ENCODE measurements around the gene ADK.

Gene ADK

DNA sequence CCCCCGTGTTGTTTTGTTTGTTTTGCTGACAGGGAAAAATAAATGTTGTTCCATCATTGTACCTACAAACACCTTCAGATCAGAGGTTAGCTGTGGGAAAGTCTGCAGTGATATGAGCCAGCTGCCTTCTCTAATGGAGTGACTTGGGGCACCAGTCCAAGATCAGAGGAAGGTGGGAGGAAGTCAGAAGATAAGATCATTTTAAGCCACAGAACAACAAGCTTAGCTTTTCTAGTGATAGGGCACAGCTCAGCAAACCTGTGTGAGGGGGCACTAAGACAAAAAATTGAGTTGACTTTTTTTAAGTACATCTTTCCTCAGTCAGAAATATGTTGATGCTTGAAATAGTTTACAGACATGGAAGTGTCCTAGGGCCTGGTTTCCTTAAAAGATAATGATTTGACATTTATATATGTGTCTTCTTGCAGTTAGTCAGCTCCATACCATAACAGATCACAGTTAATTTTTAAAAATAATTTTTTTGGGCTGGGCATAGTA, 435.1 kb downstream of the ADK start:
- H3K9ac ChIP-seq (ENCODE audit: low read depth, low read length): no peak overlapping the region
- no peaks in the 10 kb centered on the region for H3K4me1 ChIP-seq (ENCODE audit: control insufficient read depth, insufficient read depth, low read length)

DNA sequence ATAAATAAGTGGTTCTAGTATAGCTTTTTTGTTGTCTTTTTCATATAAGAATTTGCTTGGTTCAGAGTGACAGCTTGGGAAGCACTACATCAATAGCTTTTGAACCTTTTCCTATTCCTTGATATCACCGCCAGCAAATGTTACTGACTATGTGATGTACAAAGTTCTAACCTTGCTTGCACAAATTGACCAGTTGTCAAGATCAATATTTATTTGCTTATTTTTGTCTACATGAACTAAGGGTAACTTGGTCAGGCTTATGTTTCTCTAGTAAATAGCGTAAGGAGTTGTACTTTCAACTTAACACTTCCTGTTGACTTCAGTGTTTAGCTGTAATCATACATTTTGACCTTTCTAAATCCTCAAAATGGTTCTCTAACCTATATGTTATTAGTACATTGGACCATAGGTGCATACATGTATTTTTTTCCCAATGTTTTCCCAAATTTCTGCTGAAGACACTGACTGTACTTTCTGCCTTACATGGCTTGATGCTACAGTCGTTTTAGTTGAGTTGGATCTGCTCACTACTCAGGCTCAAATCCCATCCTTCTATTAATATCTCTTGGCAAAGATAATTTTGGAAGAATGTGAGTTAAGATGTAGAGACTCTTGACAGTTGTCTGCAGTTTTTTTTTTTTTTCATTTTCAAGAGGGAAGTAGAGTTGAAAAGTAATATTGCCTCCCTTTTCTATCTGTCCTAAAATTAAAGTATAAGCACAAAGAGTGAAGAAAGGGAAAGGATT, 436.3 kb downstream of the ADK start:
- no peak overlapping the region for H3K4me3 ChIP-seq (ENCODE audit: low read depth, low read length)
- no peak overlapping the region for H3K9ac ChIP-seq (ENCODE audit: low read depth, low read length)
- H3K9me3 ChIP-seq (ENCODE audit: control insufficient read depth, insufficient read depth, low read length): no peaks in the 10 kb centered on the region
- no peaks in the 10 kb centered on the region for H3K27me3 ChIP-seq (ENCODE audit: control insufficient read depth, insufficient read depth, low read length)
- H3K4me1 ChIP-seq (ENCODE audit: control insufficient read depth, insufficient read depth, low read length): no peaks in the 10 kb centered on the region
- no peaks in the 10 kb centered on the region for H3K36me3 ChIP-seq (ENCODE audit: control insufficient read depth, insufficient read depth, low read length)

More for the DNA sequence above, 435.1 kb downstream of the ADK start:
- H3K36me3 ChIP-seq (ENCODE audit: control insufficient read depth, insufficient read depth, low read length): no peaks in the 10 kb centered on the region
- no peak overlapping the region for H3K4me3 ChIP-seq (ENCODE audit: low read depth, low read length)
- no peaks in the 10 kb centered on the region for H3K27me3 ChIP-seq (ENCODE audit: control insufficient read depth, insufficient read depth, low read length)
- no peaks in the 10 kb centered on the region for H3K9me3 ChIP-seq (ENCODE audit: control insufficient read depth, insufficient read depth, low read length)

DNA sequence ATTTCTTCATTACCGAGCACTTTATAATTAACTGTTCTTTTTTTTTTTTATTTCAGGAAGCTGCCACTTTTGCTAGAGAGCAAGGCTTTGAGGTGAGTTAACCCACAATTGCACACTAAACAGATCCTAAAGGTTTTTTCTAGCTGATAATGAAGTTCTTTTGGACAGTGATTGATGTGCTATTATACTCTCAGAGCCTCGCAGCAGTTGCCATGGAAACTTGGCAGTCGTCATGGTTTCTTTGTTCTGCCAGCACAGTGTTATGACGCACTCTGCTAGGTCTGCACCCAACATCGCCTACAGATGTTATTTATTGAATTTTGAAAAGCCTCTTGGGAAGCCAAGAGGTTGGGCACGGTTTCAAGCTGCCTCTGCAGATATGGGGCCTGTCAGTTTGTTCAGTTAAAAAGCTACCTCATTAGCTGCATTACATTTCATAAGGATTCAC, 438.2 kb downstream of the ADK start:
- Histone ChIP-seq H3K36me3 (ENCODE audit: control insufficient read depth, insufficient read depth, low read length) (no peaks in the 10 kb centered on the region), H3K9ac (ENCODE audit: low read depth, low read length) (no peak overlapping the region), H3K27me3 (ENCODE audit: control insufficient read depth, insufficient read depth, low read length) (no peaks in the 10 kb centered on the region), H3K4me1 (ENCODE audit: control insufficient read depth, insufficient read depth, low read length) (no peaks in the 10 kb centered on the region), H3K4me3 (ENCODE audit: low read depth, low read length) (no peak overlapping the region), H3K9me3 (ENCODE audit: control insufficient read depth, insufficient read depth, low read length) (no peaks in the 10 kb centered on the region)

DNA sequence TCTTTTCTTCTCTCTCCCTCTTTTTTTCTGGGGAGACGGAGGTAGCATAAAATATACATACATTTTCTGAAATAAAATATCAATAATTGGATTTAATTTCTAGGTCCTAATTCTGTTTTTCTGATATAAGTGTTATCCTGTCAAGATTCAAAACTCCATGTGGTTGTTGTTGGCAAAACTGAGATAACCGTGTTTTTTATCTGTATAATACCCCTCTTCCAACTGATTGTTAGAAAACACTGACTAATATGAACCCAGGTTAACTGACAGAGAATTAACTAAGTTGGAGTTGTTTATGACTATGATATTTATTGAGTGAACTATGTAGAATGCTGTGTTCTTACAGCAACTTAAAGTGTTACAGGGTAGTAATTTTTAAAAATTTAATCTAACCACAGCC, 438.8 kb downstream of the ADK start:
- Histone ChIP-seq H3K36me3 (ENCODE audit: control insufficient read depth, insufficient read depth, low read length) (no peaks in the 10 kb centered on the region), H3K4me3 (ENCODE audit: low read depth, low read length) (no peak overlapping the region), H3K9ac (ENCODE audit: low read depth, low read length) (no peak overlapping the region), H3K9me3 (ENCODE audit: control insufficient read depth, insufficient read depth, low read length) (no peaks in the 10 kb centered on the region), H3K27me3 (ENCODE audit: control insufficient read depth, insufficient read depth, low read length) (no peaks in the 10 kb centered on the region), H3K4me1 (ENCODE audit: control insufficient read depth, insufficient read depth, low read length) (no peaks in the 10 kb centered on the region)

DNA sequence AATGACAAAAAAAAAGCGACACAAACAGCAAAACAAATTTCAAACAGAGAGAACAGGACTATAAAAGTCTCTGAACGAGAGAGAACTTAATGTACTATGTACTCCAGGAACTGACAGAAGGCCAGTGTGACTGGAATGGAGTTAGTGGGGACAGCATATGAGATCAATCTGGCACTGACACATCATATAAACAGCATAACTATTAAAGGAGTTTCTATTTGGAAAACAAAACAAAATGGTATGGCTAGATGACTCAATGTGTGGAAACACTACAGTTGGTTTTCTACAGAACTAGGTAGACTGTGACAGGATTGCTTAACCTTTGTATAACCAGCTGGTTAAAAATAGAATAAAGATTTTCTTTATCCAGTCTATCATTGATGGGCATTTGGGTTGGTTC, 442.4 kb downstream of the ADK start:
- no peak overlapping the region for H3K9ac ChIP-seq (ENCODE audit: low read depth, low read length)
- no peaks in the 10 kb centered on the region for H3K9me3 ChIP-seq (ENCODE audit: control insufficient read depth, insufficient read depth, low read length)
- no peaks in the 10 kb centered on the region for H3K4me1 ChIP-seq (ENCODE audit: control insufficient read depth, insufficient read depth, low read length)
- H3K4me3 ChIP-seq (ENCODE audit: low read depth, low read length): no peak overlapping the region
- H3K27me3 ChIP-seq (ENCODE audit: control insufficient read depth, insufficient read depth, low read length): no peaks in the 10 kb centered on the region
- no peaks in the 10 kb centered on the region for H3K36me3 ChIP-seq (ENCODE audit: control insufficient read depth, insufficient read depth, low read length)

DNA sequence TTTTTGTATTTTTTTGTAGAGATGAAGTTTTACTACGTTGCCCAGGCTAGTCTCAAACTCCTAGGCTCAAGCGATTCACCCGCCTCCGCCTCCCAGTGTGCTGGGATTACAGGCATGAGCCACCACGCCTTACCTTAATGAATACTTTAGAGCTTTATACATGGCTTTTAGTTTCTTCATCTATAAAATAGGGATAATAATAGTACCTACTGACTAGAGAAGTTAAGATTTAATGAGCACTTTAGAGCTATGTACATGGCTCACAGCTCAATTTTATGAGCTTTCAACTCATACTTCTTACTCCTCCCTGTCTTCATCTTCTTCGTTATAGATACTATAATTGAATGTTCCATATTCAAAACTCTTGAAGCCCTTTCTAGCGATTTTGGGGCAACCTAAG, 445.7 kb downstream of the ADK start:
- H3K9me3 ChIP-seq (ENCODE audit: control insufficient read depth, insufficient read depth, low read length): no peaks in the 10 kb centered on the region
- no peaks in the 10 kb centered on the region for H3K36me3 ChIP-seq (ENCODE audit: control insufficient read depth, insufficient read depth, low read length)
- H3K4me1 ChIP-seq (ENCODE audit: control insufficient read depth, insufficient read depth, low read length): no peaks in the 10 kb centered on the region
- no peaks in the 10 kb centered on the region for H3K27me3 ChIP-seq (ENCODE audit: control insufficient read depth, insufficient read depth, low read length)
- no peak overlapping the region for H3K9ac ChIP-seq (ENCODE audit: low read depth, low read length)
- no peak overlapping the region for H3K4me3 ChIP-seq (ENCODE audit: low read depth, low read length)

DNA sequence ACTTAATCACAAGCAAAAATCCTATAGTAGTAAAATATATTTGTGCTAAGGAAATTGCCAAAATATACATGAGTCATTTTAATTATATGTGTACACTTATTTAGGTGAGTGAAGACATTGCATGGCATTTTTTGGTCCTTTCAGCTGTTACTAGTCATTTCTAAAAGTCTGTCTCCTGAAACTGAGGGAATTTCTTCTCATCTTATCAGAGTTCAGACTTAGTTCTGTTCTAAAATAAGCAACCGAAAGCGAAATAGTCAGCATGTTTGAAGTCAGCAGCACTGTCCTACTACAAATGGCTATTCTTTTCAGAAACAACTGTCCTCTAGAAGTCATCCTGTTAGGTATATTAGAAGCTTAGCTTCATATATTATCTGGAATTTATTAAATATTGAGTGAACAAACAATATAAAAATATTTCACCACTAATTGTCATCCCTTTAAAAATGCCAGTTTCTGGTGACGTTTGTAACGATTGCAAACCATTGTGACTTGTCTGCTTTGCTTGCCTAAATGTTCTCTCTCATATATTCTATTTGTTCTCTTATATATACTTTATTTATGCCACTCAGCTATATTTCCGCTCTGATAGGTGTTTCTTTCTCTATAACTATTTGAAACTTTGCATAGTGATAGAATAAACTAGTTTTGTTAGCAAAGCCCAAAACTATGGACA, 448.0 kb downstream of the ADK start:
- H3K36me3 ChIP-seq (ENCODE audit: control insufficient read depth, insufficient read depth, low read length): no peaks in the 10 kb centered on the region
- H3K27me3 ChIP-seq (ENCODE audit: control insufficient read depth, insufficient read depth, low read length): no peaks in the 10 kb centered on the region
- no peak overlapping the region for H3K4me3 ChIP-seq (ENCODE audit: low read depth, low read length)
- H3K9me3 ChIP-seq (ENCODE audit: control insufficient read depth, insufficient read depth, low read length): no peaks in the 10 kb centered on the region
- no peak overlapping the region for H3K9ac ChIP-seq (ENCODE audit: low read depth, low read length)
- H3K4me1 ChIP-seq (ENCODE audit: control insufficient read depth, insufficient read depth, low read length): no peaks in the 10 kb centered on the region

DNA sequence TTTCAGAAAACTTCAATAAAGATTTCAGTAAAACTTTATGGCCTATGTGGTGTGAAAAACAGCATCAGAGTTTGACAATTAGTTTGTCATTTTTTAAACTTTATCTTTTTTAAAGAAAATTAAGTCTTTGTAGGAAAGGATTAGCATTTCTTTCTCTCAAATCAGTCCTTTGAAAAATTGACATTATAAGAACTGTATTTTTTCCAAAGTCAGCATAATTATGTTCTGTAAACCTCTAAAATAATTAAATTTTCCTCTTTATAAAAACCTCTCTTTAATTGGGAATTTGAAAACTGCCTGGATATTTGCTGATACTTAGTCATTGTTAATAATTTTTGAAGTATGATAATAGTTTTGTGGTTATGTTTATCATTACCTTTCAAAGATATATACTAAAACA, 448.7 kb downstream of the ADK start:
- no peak overlapping the region for H3K9ac ChIP-seq (ENCODE audit: low read depth, low read length)
- H3K4me3 ChIP-seq (ENCODE audit: low read depth, low read length): no peak overlapping the region
- no peaks in the 10 kb centered on the region for H3K4me1 ChIP-seq (ENCODE audit: control insufficient read depth, insufficient read depth, low read length)
- H3K36me3 ChIP-seq (ENCODE audit: control insufficient read depth, insufficient read depth, low read length): no peaks in the 10 kb centered on the region
- no peaks in the 10 kb centered on the region for H3K27me3 ChIP-seq (ENCODE audit: control insufficient read depth, insufficient read depth, low read length)
- no peaks in the 10 kb centered on the region for H3K9me3 ChIP-seq (ENCODE audit: control insufficient read depth, insufficient read depth, low read length)

DNA sequence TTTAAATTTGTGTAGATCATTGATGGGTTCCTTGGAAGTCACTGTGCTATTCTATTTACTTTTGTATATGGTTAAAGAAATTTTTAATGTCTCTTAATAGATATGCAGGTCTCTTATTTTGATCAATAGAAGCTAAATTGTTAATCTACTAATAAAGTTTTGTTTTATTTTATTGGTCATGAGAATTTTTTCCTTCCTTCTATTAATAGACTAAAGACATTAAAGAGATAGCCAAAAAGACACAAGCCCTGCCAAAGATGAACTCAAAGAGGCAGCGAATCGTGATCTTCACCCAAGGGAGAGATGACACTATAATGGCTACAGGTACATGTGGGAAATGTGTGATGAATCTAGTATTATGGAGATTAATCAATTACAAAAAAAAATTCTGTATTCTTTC, 449.1 kb downstream of the ADK start:
- no peaks in the 10 kb centered on the region for H3K4me1 ChIP-seq (ENCODE audit: control insufficient read depth, insufficient read depth, low read length)
- H3K27me3 ChIP-seq (ENCODE audit: control insufficient read depth, insufficient read depth, low read length): no peaks in the 10 kb centered on the region
- no peaks in the 10 kb centered on the region for H3K36me3 ChIP-seq (ENCODE audit: control insufficient read depth, insufficient read depth, low read length)
- H3K9me3 ChIP-seq (ENCODE audit: control insufficient read depth, insufficient read depth, low read length): no peaks in the 10 kb centered on the region
- H3K4me3 ChIP-seq (ENCODE audit: low read depth, low read length): no peak overlapping the region
- H3K9ac ChIP-seq (ENCODE audit: low read depth, low read length): no peak overlapping the region

DNA sequence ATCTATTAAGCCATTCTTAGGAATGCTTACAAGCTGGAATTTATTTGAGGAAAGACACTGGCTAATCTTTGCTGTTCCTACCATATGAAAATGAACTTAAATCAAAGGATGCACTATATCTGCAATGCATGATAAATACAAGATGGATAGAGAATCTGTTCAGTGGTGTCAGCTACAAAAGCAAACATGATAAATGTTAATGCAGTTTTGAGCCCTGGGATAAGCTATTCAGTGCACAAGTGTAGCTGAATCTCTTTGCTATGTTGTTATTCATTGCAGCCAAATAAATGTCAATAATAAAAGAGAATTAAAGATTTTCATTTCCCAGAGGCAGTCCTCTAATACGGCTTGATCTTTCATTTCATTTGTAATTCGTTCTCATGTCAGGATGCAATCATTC, 451.6 kb downstream of the ADK start:
- no peak overlapping the region for H3K4me3 ChIP-seq (ENCODE audit: low read depth, low read length)
- no peaks in the 10 kb centered on the region for H3K4me1 ChIP-seq (ENCODE audit: control insufficient read depth, insufficient read depth, low read length)
- H3K27me3 ChIP-seq (ENCODE audit: control insufficient read depth, insufficient read depth, low read length): no peaks in the 10 kb centered on the region
- H3K36me3 ChIP-seq (ENCODE audit: control insufficient read depth, insufficient read depth, low read length): no peaks in the 10 kb centered on the region
- H3K9me3 ChIP-seq (ENCODE audit: control insufficient read depth, insufficient read depth, low read length): no peaks in the 10 kb centered on the region
- H3K9ac ChIP-seq (ENCODE audit: low read depth, low read length): no peak overlapping the region

DNA sequence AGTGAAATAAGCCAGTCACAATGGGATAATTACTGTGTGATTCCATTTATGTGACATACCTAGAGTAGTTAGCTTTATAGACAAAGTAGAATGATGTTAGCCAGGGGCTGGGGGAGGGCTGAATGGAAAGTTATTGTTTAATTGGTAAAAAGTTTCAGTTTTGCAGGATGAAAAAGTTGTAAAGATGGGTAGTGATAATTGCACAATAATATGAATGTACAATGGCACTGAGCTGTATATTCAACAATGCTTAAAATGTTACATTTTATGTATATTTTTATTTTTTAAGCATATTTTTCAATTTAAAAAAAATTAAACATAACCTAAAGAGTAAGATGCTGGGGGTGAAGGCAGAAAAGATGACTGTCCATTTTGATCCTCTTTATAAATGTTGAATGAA, 459.3 kb downstream of the ADK start:
- no peaks in the 10 kb centered on the region for H3K36me3 ChIP-seq (ENCODE audit: control insufficient read depth, insufficient read depth, low read length)

DNA sequence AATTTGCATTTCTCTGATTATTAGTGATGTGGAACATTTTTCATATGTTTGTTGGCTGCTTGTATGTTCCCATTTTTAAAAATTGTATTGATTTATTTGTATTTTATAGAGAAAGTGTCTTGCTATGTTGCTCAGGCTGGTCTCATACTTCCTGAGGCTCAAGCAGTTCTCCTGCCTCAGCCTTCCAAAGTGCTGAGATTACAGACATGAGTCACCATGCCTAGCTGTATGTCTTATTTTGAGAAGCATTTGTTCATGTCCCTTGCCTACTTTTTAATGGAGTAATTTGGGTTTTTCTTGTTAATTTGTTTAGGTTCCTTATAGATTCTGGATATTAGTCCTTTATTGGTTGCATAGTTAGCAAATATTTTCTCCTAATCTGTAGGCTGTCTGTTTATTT, 461.2 kb downstream of the ADK start:
- no peak overlapping the region for H3K4me3 ChIP-seq (ENCODE audit: low read depth, low read length)
- H3K36me3 ChIP-seq (ENCODE audit: control insufficient read depth, insufficient read depth, low read length): no peaks in the 10 kb centered on the region
- no peaks in the 10 kb centered on the region for H3K9me3 ChIP-seq (ENCODE audit: control insufficient read depth, insufficient read depth, low read length)
- no peak overlapping the region for H3K9ac ChIP-seq (ENCODE audit: low read depth, low read length)
- H3K27me3 ChIP-seq (ENCODE audit: control insufficient read depth, insufficient read depth, low read length): no peaks in the 10 kb centered on the region
- H3K4me1 ChIP-seq (ENCODE audit: control insufficient read depth, insufficient read depth, low read length): peaks cover 8% of the 10 kb centered on the region

More for the DNA sequence above, 459.3 kb downstream of the ADK start:
- H3K9ac ChIP-seq (ENCODE audit: low read depth, low read length): no peak overlapping the region
- H3K9me3 ChIP-seq (ENCODE audit: control insufficient read depth, insufficient read depth, low read length): no peaks in the 10 kb centered on the region
- no peaks in the 10 kb centered on the region for H3K27me3 ChIP-seq (ENCODE audit: control insufficient read depth, insufficient read depth, low read length)
- peaks cover 8% of the 10 kb centered on the region for H3K4me1 ChIP-seq (ENCODE audit: control insufficient read depth, insufficient read depth, low read length)
- H3K4me3 ChIP-seq (ENCODE audit: low read depth, low read length): no peak overlapping the region

Measured in iPS-15b (cell line).